GM23248 (cell line): ENCODE results near the gene NRCAM.

Source experiments
- EZH2 ChIP-seq: fragments of 200-600 bp; sonication (generic); IDR thresholded peaks from 2 replicates; pipeline ENCODE4 v1.6.1; 2018; ENCODE audit warnings: antibody characterized with exemption, mild to moderate bottlenecking; ENCODE audit not compliant: insufficient read depth, poor library complexity, severe bottlenecking
- EZH2phosphoT487 ChIP-seq: fragments of 200-600 bp; sonication (generic); IDR thresholded peaks from 2 replicates; pipeline ENCODE4 v1.6.1; 2018; ENCODE audit warnings: antibody characterized with exemption, moderate library complexity, mild to moderate bottlenecking, low read depth; ENCODE audit not compliant: insufficient read depth

DNA sequence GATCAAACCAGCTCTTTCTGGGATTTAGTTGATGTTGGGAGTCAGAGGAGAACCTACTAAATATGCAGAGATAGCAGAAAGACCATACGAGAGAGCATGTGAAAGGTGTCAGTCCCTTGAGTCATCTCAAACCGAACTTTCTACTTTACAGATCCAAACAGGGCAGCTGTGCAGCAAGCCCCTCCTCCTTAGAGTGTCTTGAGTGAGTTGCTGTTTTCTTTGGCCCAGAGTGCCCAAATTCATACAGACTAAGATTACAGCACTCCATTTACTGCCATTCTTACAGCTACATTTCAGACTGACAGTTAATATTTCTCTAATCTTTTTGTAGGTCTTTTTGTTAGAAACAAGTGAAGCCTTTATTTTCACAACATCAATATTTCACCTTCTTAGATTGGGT, 53.4 kb downstream of the NRCAM start:
- TF ChIP-seq EZH2phosphoT487: no peak
- no peak for TF ChIP-seq EZH2
